Osteoblast (primary cell): Measurements from ENCODE around the gene HMG20B. TPM values are rescaled to one million over a fixed set of nuclear protein-coding genes. Genes with fewer than 3 reads are reported as not detected.
"Not testable (repeated sequence)": the region's sequence is repeated elsewhere in the genome, so short reads cannot be mapped to it uniquely, and the experiment has no call there.

Experiments used
- DNase-seq: peaks from one replicate; pipeline ENCODE4 v3.0.0; 2011; ENCODE audit warnings: low spot score, mixed read lengths; ENCODE audit not compliant: insufficient read length; ENCODE audit errors: missing footprints
- H2AFZ ChIP-seq: 2 replicates; pipeline ENCODE4 v1.6.0; 2011; ENCODE audit warnings: mild to moderate bottlenecking, low read length
- H3K27ac ChIP-seq: 2 replicates; pipeline ENCODE4 v1.5.1; 2011; ENCODE audit warnings: mild to moderate bottlenecking, low read depth, low read length, moderate library complexity
- H3K27me3 ChIP-seq: 2 replicates; pipeline ENCODE4 v1.6.0; 2012; ENCODE audit warnings: mild to moderate bottlenecking, control low read depth, inconsistent platforms, low read length, moderate library complexity; ENCODE audit not compliant: insufficient read depth
- H3K36me3 ChIP-seq: 2 replicates; pipeline ENCODE4 v1.5.1; 2011; ENCODE audit warnings: mild to moderate bottlenecking, low read length, control low read depth, moderate library complexity; ENCODE audit not compliant: insufficient read depth
- H3K4me1 ChIP-seq: 2 replicates; pipeline ENCODE4 v1.5.1; 2011; ENCODE audit warnings: mild to moderate bottlenecking, low read length, control low read depth, moderate library complexity; ENCODE audit not compliant: insufficient read depth
- H3K4me2 ChIP-seq: 2 replicates; pipeline ENCODE4 v1.6.0; 2011; ENCODE audit warnings: mild to moderate bottlenecking, low read length; ENCODE audit not compliant: insufficient read depth
- H3K4me3 ChIP-seq: fragments of 200-600 bp; sonication (generic); 3 replicates; pipeline ENCODE4 v1.5.1; 2012; ENCODE audit warnings: mild to moderate bottlenecking, low read length, inconsistent platforms; ENCODE audit not compliant: insufficient read depth
- H3K79me2 ChIP-seq: 2 replicates; pipeline ENCODE4 v1.6.0; 2012; ENCODE audit warnings: mild to moderate bottlenecking, low read length, control low read depth, inconsistent platforms; ENCODE audit not compliant: insufficient read depth
- H3K9me3 ChIP-seq: 2 replicates; pipeline ENCODE4 v1.5.1; 2011; ENCODE audit warnings: low read depth, low read length, control low read depth
- H4K20me1 ChIP-seq: 2 replicates; pipeline ENCODE4 v1.6.0; 2012; ENCODE audit warnings: mild to moderate bottlenecking, low read length, control low read depth; ENCODE audit not compliant: insufficient read depth
- total RNA-seq: library from RNA; depleted of rRNA; stranded (reverse); fragments of >200 nt; gene quantifications from 2 replicates; pipeline ENCODE4 v1.2.3, GENCODE V29; 2012
- TF ChIP-seq, protein P1 (sequence below): IDR thresholded peaks from 2 replicates; pipeline ENCODE4 v1.5.1; 2011; ENCODE audit warnings: mild to moderate bottlenecking, low read depth, low read length, moderate library complexity; ENCODE audit errors: extremely low read depth

Gene HMG20B
- total RNA-seq, 1 donor: 65.9 TPM

DNA sequence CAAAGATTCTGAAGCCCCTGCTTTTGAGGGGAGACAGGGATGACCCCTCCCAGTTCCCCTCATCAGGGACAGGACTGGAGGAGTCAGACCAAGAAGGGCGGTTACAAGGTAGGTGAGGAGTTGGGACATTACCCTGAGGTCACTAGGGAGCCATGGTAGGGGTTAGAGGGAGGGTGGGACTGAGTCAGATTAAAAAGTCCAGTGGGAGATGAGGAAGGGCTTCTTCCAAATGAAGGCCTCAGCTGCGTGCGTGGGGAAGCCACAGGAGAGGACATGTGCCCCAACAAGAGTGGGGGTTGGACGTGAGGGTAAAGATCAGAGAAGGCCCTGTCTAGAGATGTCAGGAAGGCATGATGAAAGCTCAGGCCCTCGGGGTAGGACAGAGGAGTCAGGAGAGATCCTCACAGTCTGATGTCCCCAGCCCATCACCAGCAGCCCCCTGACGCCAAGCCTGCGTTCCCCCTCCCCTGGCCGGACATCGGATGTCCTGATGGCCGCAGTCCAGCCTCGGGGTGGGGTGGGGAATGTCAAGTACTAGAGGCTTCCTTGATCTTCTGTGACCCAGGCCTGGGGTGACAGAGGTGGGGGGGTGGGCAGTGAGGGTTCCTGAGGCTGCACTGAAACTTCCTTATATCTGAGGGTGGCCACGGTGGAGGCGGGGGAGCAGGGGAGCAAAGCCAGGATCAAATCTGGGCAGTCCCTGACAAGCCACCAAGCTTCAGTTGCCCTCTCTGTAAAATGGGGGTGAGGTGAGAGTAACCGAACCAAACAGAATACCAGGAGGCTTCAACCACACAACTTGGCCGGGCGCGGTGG is 8.8 kb upstream of the HMG20B start:
- Histone ChIP-seq H3K9me3 (no peaks in the 10 kb centered on the region), H4K20me1 (no peaks in the 10 kb centered on the region), H3K27ac (no peak overlapping the region), H3K4me1 (no peaks in the 10 kb centered on the region), H3K27me3 (no peaks in the 10 kb centered on the region), H3K79me2 (no peaks in the 10 kb centered on the region), H3K4me2 (no peak overlapping the region), H2AFZ (no peak overlapping the region), H3K36me3 (no peaks in the 10 kb centered on the region), H3K4me3 (no peak overlapping the region)
- TF ChIP-seq, protein P1, sequence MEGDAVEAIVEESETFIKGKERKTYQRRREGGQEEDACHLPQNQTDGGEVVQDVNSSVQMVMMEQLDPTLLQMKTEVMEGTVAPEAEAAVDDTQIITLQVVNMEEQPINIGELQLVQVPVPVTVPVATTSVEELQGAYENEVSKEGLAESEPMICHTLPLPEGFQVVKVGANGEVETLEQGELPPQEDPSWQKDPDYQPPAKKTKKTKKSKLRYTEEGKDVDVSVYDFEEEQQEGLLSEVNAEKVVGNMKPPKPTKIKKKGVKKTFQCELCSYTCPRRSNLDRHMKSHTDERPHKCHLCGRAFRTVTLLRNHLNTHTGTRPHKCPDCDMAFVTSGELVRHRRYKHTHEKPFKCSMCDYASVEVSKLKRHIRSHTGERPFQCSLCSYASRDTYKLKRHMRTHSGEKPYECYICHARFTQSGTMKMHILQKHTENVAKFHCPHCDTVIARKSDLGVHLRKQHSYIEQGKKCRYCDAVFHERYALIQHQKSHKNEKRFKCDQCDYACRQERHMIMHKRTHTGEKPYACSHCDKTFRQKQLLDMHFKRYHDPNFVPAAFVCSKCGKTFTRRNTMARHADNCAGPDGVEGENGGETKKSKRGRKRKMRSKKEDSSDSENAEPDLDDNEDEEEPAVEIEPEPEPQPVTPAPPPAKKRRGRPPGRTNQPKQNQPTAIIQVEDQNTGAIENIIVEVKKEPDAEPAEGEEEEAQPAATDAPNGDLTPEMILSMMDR: no peak
- peak; percentile 11 for DNase-seq

DNA sequence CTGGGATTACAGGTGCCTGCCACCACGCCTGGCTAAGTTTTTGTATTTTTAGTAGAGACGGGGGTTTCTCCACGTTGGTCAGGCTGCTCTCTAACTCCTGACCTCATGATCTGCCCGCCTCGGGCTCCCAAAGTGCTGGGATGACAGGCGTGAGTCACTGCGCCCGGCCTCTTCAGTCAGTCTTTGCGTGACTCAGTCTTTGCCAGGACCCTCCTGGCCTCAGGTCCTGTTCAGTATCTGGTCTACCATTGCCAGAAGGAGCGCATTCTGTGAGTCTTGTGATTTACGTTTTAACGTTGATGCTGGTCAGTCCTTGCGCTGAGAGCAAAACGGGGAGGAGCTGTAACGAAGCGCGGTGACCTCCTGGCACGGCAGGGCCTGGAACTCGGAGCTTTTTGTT is 7.6 kb upstream of the HMG20B start:
- no peak overlapping the region for H2AFZ ChIP-seq
- no peak overlapping the region for H3K27ac ChIP-seq
- TF ChIP-seq, protein P1: no peak
- H3K36me3 ChIP-seq: no peaks in the 10 kb centered on the region
- H3K4me3 ChIP-seq: no peak overlapping the region
- H3K27me3 ChIP-seq: no peaks in the 10 kb centered on the region
- no peaks in the 10 kb centered on the region for H3K9me3 ChIP-seq
- no peaks in the 10 kb centered on the region for H3K79me2 ChIP-seq
- no peak overlapping the region for H3K4me2 ChIP-seq
- H3K4me1 ChIP-seq: no peaks in the 10 kb centered on the region
- DNase-seq: peak; percentile 81
- no peaks in the 10 kb centered on the region for H4K20me1 ChIP-seq

DNA sequence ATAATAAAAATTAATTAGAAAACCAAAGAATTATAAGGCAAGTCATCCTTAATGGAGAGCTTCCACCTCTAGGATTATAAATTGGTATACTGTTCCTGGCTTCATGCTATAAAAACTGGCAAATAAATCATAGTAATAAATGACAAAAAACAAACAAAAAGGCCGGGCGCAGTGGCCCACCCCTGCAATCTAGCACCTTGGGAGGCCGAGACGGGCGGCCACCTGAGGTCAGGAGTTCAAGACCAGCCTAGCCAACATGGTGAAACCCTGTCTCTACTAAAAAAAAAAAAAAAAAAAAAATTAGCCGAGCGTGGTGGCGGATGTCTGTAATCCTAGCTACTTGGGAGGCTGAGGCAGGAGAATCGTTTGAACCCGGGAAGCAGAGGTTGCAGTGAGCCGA is 2.7 kb upstream of the HMG20B start:
- not testable (repeated sequence) for DNase-seq, H3K27ac ChIP-seq, H3K4me2 ChIP-seq, H4K20me1 ChIP-seq, H3K79me2 ChIP-seq, H3K36me3 ChIP-seq, H3K4me3 ChIP-seq, H3K27me3 ChIP-seq, H3K9me3 ChIP-seq, H2AFZ ChIP-seq, H3K4me1 ChIP-seq

DNA sequence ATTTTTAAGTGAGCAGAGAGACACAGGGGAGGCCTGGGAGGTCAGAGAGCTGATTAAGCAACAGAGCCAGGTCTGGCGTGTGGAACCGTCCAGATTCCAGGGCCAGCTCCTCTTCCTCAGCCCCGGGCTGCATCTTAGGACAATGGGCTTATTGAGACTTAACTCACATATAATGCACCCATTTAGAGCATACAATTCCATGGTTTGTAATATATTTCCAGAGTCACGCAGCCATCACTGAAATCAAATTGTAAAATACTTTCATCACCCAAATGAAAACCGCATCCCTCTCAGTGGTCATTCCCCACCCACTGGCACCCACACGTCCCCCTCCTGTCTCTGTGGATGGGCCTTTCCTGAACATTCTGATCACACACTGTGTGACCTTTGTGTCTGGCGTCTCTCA is 2.1 kb upstream of the HMG20B start:
- peaks cover 5% of the 10 kb centered on the region for H3K79me2 ChIP-seq
- no peaks in the 10 kb centered on the region for H3K27me3 ChIP-seq
- peaks cover 6% of the 10 kb centered on the region for H3K36me3 ChIP-seq
- no peak overlapping the region for H2AFZ ChIP-seq
- H3K9me3 ChIP-seq: no peaks in the 10 kb centered on the region
- H3K4me2 ChIP-seq: no peak overlapping the region
- no peak overlapping the region for H3K4me3 ChIP-seq
- no peaks in the 10 kb centered on the region for H4K20me1 ChIP-seq
- TF ChIP-seq, protein P1: no peak
- peaks cover 7% of the 10 kb centered on the region for H3K4me1 ChIP-seq
- no peak overlapping the region for H3K27ac ChIP-seq
- no peak for DNase-seq
